Measurements from ENCODE around the gene ZNF101.

DNA sequence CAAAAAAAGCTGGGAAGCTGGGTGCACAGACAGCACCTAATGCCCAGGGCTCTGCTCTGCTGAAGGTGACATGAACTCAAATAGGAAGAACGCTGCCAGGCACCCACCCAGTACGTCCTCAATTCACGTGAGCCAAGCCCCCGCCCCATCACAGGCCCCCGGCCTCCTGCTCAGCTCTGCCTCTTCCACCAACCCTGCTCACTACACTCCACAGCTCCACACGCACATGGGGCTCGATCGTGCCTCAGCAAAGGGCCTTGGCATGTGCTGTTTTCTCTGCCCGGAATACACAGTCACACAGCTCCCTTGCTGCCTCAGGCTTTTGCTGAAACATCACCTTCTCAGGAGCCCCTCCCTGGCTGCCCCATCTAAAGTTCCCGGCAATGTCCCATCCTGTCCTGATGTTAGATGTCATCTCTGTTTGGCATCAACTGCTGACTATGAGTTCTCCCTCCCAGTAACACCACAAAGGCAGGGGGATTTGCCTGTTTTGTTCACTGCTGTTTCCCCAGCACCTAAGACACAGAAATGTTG is 7.4 kb upstream of the ZNF101 start:
- TF ChIP-seq POLR2A (IDR thresholded peaks at IDR 0.05) = no peak
- TF ChIP-seq, protein P1, sequence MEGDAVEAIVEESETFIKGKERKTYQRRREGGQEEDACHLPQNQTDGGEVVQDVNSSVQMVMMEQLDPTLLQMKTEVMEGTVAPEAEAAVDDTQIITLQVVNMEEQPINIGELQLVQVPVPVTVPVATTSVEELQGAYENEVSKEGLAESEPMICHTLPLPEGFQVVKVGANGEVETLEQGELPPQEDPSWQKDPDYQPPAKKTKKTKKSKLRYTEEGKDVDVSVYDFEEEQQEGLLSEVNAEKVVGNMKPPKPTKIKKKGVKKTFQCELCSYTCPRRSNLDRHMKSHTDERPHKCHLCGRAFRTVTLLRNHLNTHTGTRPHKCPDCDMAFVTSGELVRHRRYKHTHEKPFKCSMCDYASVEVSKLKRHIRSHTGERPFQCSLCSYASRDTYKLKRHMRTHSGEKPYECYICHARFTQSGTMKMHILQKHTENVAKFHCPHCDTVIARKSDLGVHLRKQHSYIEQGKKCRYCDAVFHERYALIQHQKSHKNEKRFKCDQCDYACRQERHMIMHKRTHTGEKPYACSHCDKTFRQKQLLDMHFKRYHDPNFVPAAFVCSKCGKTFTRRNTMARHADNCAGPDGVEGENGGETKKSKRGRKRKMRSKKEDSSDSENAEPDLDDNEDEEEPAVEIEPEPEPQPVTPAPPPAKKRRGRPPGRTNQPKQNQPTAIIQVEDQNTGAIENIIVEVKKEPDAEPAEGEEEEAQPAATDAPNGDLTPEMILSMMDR (IDR thresholded peaks at IDR 0.05) = no peak
